ENCODE measurements around the gene PCSK5. TPM values are rescaled to one million over a fixed set of nuclear protein-coding genes. Genes with fewer than 3 reads are reported as not detected.

PCSK5 gene
- total RNA-seq, 6 experiments from 2014 or later, result 1.4 to 5.8 (median 3.5) TPM

DNA sequence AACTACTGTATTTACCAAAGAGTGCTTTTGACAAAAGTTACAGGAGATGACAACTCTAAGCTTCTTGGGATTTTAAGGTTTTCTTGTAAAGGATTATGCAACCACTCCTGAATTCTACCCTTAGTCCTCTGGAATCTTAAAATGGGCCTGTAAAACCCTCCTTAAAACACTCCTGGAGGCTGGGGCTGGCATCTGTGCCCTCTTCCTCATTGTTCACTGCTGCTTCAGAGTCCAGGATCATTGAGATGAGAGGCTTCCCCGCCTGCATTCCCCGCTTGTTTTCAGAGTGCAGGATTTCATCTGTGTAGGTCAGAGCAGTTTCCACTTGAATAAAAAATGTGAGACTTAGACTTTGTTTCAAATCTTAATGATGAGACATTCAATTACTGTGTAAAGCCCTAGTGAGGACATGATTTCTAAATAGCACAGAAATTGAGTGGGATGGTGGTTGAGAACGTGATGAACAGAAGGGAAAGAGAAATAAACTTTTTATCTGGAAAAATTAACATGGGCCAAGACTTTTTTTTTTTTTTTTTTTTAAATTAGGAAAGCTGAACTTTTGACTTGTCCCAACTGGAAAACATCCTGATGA lies 40.4 kb downstream of the PCSK5 start:
- Histone ChIP-seq H3K27me3 (no peaks in the 10 kb centered on the region), H3K27ac (peak overlapping the region in 1 of 3 donors; percentile 10), H3K4me1 (no peaks in the 10 kb centered on the region), H3K9me3 (no peaks in the 10 kb centered on the region), H3K36me3 (no peaks in the 10 kb centered on the region), H3K4me3 (no peak overlapping the region)
- TF ChIP-seq, protein P1, sequence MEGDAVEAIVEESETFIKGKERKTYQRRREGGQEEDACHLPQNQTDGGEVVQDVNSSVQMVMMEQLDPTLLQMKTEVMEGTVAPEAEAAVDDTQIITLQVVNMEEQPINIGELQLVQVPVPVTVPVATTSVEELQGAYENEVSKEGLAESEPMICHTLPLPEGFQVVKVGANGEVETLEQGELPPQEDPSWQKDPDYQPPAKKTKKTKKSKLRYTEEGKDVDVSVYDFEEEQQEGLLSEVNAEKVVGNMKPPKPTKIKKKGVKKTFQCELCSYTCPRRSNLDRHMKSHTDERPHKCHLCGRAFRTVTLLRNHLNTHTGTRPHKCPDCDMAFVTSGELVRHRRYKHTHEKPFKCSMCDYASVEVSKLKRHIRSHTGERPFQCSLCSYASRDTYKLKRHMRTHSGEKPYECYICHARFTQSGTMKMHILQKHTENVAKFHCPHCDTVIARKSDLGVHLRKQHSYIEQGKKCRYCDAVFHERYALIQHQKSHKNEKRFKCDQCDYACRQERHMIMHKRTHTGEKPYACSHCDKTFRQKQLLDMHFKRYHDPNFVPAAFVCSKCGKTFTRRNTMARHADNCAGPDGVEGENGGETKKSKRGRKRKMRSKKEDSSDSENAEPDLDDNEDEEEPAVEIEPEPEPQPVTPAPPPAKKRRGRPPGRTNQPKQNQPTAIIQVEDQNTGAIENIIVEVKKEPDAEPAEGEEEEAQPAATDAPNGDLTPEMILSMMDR (IDR thresholded peaks at IDR 0.05), result no peak
- no peak for TF ChIP-seq POLR2A (IDR thresholded peaks at IDR 0.05)
- WGBS (ENCODE audit: insufficient coverage, low coverage, low lambda C conversion rate, missing lambda C conversion rate), result 46% methylated on average over 3 of the region's 3 CpGs
- DNase-seq, result no peak
- intact Hi-C loops (cut with DNase I), result no loop called here
- peak; percentile 13 to 36 (median 32) for ATAC-seq

DNA sequence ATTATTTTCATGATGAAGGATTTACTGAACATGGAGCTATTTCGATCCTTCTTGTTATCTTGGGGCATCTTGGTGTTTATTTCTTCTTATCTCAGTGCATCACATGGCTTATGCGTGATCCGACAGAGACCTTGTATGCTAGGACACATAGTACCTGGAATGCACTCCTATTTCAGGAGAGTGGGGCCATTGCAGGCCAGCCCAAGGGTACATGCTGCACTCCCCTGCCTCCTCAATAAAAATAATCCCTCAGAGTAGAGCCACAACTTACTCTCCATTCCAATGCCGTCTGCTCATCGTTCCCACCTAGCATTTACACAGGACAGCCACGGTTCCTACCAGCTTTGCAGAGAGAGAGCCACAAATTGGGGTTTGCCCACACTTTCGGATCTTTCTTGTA lies 43.5 kb downstream of the PCSK5 start:
- intact Hi-C loops (cut with DNase I), result no loop called here
- H3K27ac ChIP-seq, result no peak overlapping the region
- H3K4me1 ChIP-seq, result no peaks in the 10 kb centered on the region
- H3K4me3 ChIP-seq, result no peak overlapping the region
- no peak for TF ChIP-seq POLR2A (IDR thresholded peaks at IDR 0.05)
- TF ChIP-seq, protein P1 (IDR thresholded peaks at IDR 0.05), result no peak
- H3K27me3 ChIP-seq, result no peaks in the 10 kb centered on the region
- H3K9me3 ChIP-seq, result no peaks in the 10 kb centered on the region
- WGBS (ENCODE audit: insufficient coverage, low coverage, low lambda C conversion rate, missing lambda C conversion rate), result 97% methylated on average over 3 of the region's 7 CpGs
- H3K36me3 ChIP-seq, result no peaks in the 10 kb centered on the region
- no peak for ATAC-seq
- no peak for DNase-seq

DNA sequence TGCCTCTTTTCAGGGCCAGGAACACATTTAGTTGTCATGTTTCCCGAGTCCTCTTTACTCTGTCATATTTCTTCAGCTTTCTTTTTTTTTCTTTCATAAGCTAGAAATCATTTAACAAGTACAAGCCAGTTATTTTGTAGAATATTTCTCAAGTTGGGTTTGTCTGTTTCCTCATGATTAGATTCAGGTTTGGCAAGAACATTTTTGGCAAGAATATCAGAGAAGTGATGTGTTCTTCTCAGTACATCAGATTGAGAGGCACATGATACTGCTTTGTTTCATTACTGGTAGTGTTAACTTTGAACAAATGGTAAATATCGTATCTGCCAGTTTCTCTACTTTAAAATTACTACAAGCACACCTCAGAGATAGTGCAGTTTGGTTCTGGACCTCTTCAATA lies 45.1 kb downstream of the PCSK5 start:
- Histone ChIP-seq H3K4me3 (no peak overlapping the region), H3K36me3 (no peaks in the 10 kb centered on the region), H3K27me3 (no peaks in the 10 kb centered on the region), H3K27ac (no peak overlapping the region), H3K9me3 (no peaks in the 10 kb centered on the region), H3K4me1 (no peaks in the 10 kb centered on the region)
- no peak for DNase-seq
- ATAC-seq, result peak in 1 of 4 donors; percentile 55
- TF ChIP-seq, protein P1 (IDR thresholded peaks at IDR 0.05), result no peak
- no peak for TF ChIP-seq POLR2A (IDR thresholded peaks at IDR 0.05)
- WGBS (ENCODE audit: insufficient coverage, low coverage, low lambda C conversion rate, missing lambda C conversion rate), result 47% methylated on average over 2 of the region's 2 CpGs
- intact Hi-C loops (cut with DNase I), result no loop called here

DNA sequence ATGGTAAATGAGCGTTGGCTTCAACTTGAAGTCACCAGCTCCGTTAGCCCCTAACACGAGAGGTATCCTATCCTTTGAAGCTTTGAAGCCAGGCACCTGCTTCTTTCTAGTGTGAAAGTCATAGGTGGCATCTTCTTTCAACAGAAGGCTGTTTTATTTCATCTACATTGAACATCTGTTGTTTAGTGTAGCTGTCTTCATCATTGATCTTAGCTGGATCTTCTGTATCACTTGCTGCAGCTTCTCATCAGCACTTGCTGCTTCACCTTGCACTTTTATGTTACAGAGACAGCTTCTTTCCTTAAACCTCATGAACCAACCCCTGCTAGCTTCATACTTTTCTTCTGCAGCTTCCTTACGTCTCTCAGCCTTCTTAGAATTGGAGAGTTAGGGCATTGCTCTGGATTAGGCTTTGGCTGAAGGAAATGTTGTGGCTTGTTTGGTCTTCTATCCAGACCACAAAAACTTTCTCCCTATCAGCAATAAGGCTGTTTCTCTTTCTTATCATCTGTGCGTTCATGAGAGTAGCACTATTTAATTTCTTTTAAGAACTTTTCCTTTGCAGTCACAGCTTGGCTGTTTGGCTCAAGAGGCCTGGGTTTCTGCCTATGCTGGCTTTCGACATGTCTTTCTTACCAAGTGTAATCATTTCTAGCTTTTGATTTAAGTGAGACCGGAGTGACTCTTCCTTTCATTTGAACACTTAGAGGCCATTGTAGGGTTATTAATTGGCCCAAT lies 47.2 kb downstream of the PCSK5 start:
- 59% methylated on average over 7 of the region's 7 CpGs for WGBS (ENCODE audit: insufficient coverage, low coverage, low lambda C conversion rate, missing lambda C conversion rate)
- Histone ChIP-seq H3K9me3 (no peaks in the 10 kb centered on the region), H3K27ac (no peak overlapping the region), H3K4me3 (no peak overlapping the region), H3K4me1 (no peaks in the 10 kb centered on the region), H3K27me3 (no peaks in the 10 kb centered on the region), H3K36me3 (no peaks in the 10 kb centered on the region)
- no peak for DNase-seq
- TF ChIP-seq, protein P1 (IDR thresholded peaks at IDR 0.05), result no peak
- TF ChIP-seq POLR2A (IDR thresholded peaks at IDR 0.05), result no peak
- intact Hi-C loops (cut with DNase I), result no loop called here
- no peak for ATAC-seq

Data from right lobe of liver (tissue), 6 donors.